K562 (cell line): ENCODE results near the gene RAB13. TPM values are rescaled to one million over a fixed set of nuclear protein-coding genes. Genes with fewer than 3 reads are reported as not detected.

ENCODE experiments used
- MYNN ChIP-seq, 2 experiments: sonication (generic); formaldehyde crosslinking in 1 of 2; IDR thresholded peaks; 2 replicates each; pipeline versions ENCODE4 v1.5.0 to v1.6.1; 2016 to 2020; ENCODE audit warnings: antibody characterized with exemption in 1 of 2, missing genetic modification reagents in 1 of 2
- NCOA6 ChIP-seq: fragments of 450-650 bp; IDR thresholded peaks from 2 replicates; pipeline ENCODE4 v1.6.1; 2017; ENCODE audit warnings: mild to moderate bottlenecking
- NR2C1 ChIP-seq, 2 experiments: fragments of 450-650 bp; IDR thresholded peaks; 2 replicates each; pipeline ENCODE4 v1.6.1; 2017; ENCODE audit warnings: mild to moderate bottlenecking in 2 of 2, antibody characterized with exemption in 1 of 2, inconsistent platforms in 1 of 2, missing compliant biosample characterization in 1 of 2, missing genetic modification characterization in 1 of 2
- SREBF1 ChIP-seq: fragments of 150-350 bp; IDR thresholded peaks from 2 replicates; pipeline ENCODE4 v1.6.1; 2014; ENCODE audit warnings: antibody characterized with exemption, low read depth, low read length, borderline replicate concordance
- TRIM28 ChIP-seq: fragments of 450-650 bp; IDR thresholded peaks from 2 replicates; pipeline ENCODE4 v1.6.1; 2017
- ZNF175 ChIP-seq: fragments of 200-800 bp; sonication (Bioruptor generic); IDR thresholded peaks from 2 replicates; pipeline ENCODE4 v1.6.1; 2016; ENCODE audit warnings: low read depth, mild to moderate bottlenecking, missing genetic modification characterization, missing compliant biosample characterization
- polyA plus RNA-seq, 8 experiments: library from polyadenylated mRNA; depleted of rRNA in 4 of 8; stranded (reverse) in 5 of 8; unstranded in 3 of 8; fragments of >200 nt; fragmentation: Nextera tagmentation in 2 of 8; fragmentation: Illumina TruSeq in 1 of 8; extraction: Ambion mirVana in 2 of 8; extraction: Trizol in 1 of 8; gene quantifications; 2 replicates each; pipeline versions ENCODE4 v1.2.1 to v1.2.3, GENCODE V29; 2011 to 2014; ENCODE audit warnings: inconsistent platforms in 1 of 8, missing spikeins in 1 of 8
- total RNA-seq, 7 experiments: library from RNA; depleted of rRNA in 6 of 7; stranded (reverse); fragments of >200 nt in 6 of 7; fragmentation: Illumina TruSeq in 2 of 7; extraction: Trizol in 2 of 7; gene quantifications; 2 replicates each; pipeline versions ENCODE4 v1.2.1 to v1.2.3, GENCODE V29; 2011 to 2021; ENCODE audit warnings: low replicate concordance in 1 of 7
- TF ChIP-seq, protein P1 (sequence below): sonication (generic); formaldehyde crosslinking; IDR thresholded peaks from 2 replicates; pipeline ENCODE4 v1.8.0; 2022; ENCODE audit warnings: mild to moderate bottlenecking, missing genetic modification reagents
- TF ChIP-seq, protein P2 (sequence below): fragments of 150-350 bp; IDR thresholded peaks from 2 replicates; pipeline ENCODE4 v1.6.1; 2014; ENCODE audit warnings: low read depth, mild to moderate bottlenecking, low read length, borderline replicate concordance
- TF ChIP-seq, protein P3 (sequence below): IDR thresholded peaks from 3 replicates; pipeline ENCODE4 v1.6.1; 2011; ENCODE audit warnings: borderline replicate concordance, mild to moderate bottlenecking; ENCODE audit not compliant: insufficient read length, insufficient read depth
- TF ChIP-seq, protein P4 (sequence below), 2 experiments: IDR thresholded peaks; 2 replicates each; pipeline ENCODE4 v1.6.1; 2012; ENCODE audit warnings: improper control_type of control experiment in 2 of 2, low read depth in 2 of 2, low read length in 2 of 2, borderline replicate concordance in 1 of 2
- TF ChIP-seq, protein P5 (sequence below): IDR thresholded peaks from 2 replicates; pipeline ENCODE4 v1.6.1; 2012; ENCODE audit warnings: low read depth, low read length, improper control_type of control experiment, borderline replicate concordance
- TF ChIP-seq, protein P6 (sequence below): fragments of 450-650 bp; IDR thresholded peaks from 2 replicates; pipeline ENCODE4 v1.6.1; 2016

The RAB13 gene
- total and polyA plus RNA-seq, 9 of the 15 experiments (the other 6 are each of a cell fraction or from before 2014, with no cell fraction given) = 22.3 to 100 (median 39.8) TPM

DNA sequence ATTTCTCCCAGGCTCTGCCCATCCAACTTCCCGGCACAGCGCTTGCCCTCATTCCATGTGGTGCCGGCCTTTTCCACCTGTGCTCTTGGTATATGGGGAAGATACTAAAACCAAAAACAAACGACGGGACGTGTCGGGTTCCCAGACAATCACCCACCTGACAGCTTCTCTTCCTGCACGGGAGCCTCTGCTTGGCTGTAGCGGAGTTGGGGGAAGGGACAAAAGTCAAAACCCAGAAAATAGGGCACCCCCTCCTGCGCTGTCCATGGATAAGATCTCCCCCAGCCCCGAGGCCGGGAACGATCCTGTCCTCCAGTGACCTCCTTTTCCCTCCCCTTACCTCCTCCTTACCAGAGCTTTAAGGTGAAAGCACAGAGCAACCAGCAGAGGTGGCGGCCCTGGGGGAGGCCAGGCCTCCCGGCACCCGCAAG lies 9.3 kb downstream of the RAB13 start (continued):
- TF ChIP-seq, protein P1, sequence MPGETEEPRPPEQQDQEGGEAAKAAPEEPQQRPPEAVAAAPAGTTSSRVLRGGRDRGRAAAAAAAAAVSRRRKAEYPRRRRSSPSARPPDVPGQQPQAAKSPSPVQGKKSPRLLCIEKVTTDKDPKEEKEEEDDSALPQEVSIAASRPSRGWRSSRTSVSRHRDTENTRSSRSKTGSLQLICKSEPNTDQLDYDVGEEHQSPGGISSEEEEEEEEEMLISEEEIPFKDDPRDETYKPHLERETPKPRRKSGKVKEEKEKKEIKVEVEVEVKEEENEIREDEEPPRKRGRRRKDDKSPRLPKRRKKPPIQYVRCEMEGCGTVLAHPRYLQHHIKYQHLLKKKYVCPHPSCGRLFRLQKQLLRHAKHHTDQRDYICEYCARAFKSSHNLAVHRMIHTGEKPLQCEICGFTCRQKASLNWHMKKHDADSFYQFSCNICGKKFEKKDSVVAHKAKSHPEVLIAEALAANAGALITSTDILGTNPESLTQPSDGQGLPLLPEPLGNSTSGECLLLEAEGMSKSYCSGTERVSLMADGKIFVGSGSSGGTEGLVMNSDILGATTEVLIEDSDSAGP = no peak
- TF ChIP-seq NR2C1 (IDR thresholded peaks at IDR 0.05) (no peak), NR2C1 (tag; IDR thresholded peaks at IDR 0.05) (0 out of 2 replicates have a peak, but pooled peaks have one; percentile 8), ZNF175 (CRISPR knock-in tag) (0 out of 2 replicates have a peak, but pooled peaks have one; percentile 11), TRIM28 (no peak), NCOA6 (no peak), SREBF1 (no peak), MYNN (IDR thresholded peaks at IDR 0.05) (no peak), MYNN (CRISPR knock-in tag; IDR thresholded peaks at IDR 0.05) (no peak)
- TF ChIP-seq, protein P2, sequence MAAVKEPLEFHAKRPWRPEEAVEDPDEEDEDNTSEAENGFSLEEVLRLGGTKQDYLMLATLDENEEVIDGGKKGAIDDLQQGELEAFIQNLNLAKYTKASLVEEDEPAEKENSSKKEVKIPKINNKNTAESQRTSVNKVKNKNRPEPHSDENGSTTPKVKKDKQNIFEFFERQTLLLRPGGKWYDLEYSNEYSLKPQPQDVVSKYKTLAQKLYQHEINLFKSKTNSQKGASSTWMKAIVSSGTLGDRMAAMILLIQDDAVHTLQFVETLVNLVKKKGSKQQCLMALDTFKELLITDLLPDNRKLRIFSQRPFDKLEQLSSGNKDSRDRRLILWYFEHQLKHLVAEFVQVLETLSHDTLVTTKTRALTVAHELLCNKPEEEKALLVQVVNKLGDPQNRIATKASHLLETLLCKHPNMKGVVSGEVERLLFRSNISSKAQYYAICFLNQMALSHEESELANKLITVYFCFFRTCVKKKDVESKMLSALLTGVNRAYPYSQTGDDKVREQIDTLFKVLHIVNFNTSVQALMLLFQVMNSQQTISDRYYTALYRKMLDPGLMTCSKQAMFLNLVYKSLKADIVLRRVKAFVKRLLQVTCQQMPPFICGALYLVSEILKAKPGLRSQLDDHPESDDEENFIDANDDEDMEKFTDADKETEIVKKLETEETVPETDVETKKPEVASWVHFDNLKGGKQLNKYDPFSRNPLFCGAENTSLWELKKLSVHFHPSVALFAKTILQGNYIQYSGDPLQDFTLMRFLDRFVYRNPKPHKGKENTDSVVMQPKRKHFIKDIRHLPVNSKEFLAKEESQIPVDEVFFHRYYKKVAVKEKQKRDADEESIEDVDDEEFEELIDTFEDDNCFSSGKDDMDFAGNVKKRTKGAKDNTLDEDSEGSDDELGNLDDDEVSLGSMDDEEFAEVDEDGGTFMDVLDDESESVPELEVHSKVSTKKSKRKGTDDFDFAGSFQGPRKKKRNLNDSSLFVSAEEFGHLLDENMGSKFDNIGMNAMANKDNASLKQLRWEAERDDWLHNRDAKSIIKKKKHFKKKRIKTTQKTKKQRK = no peak
- TF ChIP-seq, protein P3, sequence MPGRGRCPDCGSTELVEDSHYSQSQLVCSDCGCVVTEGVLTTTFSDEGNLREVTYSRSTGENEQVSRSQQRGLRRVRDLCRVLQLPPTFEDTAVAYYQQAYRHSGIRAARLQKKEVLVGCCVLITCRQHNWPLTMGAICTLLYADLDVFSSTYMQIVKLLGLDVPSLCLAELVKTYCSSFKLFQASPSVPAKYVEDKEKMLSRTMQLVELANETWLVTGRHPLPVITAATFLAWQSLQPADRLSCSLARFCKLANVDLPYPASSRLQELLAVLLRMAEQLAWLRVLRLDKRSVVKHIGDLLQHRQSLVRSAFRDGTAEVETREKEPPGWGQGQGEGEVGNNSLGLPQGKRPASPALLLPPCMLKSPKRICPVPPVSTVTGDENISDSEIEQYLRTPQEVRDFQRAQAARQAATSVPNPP = no peak
- TF ChIP-seq, protein P4, sequence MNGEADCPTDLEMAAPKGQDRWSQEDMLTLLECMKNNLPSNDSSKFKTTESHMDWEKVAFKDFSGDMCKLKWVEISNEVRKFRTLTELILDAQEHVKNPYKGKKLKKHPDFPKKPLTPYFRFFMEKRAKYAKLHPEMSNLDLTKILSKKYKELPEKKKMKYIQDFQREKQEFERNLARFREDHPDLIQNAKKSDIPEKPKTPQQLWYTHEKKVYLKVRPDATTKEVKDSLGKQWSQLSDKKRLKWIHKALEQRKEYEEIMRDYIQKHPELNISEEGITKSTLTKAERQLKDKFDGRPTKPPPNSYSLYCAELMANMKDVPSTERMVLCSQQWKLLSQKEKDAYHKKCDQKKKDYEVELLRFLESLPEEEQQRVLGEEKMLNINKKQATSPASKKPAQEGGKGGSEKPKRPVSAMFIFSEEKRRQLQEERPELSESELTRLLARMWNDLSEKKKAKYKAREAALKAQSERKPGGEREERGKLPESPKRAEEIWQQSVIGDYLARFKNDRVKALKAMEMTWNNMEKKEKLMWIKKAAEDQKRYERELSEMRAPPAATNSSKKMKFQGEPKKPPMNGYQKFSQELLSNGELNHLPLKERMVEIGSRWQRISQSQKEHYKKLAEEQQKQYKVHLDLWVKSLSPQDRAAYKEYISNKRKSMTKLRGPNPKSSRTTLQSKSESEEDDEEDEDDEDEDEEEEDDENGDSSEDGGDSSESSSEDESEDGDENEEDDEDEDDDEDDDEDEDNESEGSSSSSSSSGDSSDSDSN (IDR thresholded peaks at IDR 0.05; ENCODE audit: borderline replicate concordance in 1 of 2, low read depth in 2 of 2, low read length in 2 of 2) = 0 out of 4 replicates have a peak, but pooled peaks of 1 of the 2 experiments have one; percentile 24
- TF ChIP-seq, protein P5, sequence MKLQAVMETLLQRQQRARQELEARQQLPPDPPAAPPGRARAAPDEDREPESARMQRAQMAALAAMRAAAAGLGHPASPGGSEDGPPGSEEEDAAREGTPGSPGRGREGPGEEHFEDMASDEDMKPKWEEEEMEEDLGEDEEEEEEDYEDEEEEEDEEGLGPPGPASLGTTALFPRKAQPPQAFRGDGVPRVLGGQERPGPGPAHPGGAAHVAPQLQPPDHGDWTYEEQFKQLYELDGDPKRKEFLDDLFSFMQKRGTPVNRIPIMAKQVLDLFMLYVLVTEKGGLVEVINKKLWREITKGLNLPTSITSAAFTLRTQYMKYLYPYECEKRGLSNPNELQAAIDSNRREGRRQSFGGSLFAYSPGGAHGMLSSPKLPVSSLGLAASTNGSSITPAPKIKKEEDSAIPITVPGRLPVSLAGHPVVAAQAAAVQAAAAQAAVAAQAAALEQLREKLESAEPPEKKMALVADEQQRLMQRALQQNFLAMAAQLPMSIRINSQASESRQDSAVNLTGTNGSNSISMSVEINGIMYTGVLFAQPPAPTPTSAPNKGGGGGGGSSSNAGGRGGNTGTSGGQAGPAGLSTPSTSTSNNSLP = no peak
- TF ChIP-seq, protein P6, sequence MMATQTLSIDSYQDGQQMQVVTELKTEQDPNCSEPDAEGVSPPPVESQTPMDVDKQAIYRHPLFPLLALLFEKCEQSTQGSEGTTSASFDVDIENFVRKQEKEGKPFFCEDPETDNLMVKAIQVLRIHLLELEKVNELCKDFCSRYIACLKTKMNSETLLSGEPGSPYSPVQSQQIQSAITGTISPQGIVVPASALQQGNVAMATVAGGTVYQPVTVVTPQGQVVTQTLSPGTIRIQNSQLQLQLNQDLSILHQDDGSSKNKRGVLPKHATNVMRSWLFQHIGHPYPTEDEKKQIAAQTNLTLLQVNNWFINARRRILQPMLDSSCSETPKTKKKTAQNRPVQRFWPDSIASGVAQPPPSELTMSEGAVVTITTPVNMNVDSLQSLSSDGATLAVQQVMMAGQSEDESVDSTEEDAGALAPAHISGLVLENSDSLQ = 0 out of 2 replicates have a peak, but pooled peaks have one; percentile 15
